ENCODE data around the gene VRK1.

- TF ChIP-seq CTCF (conservative IDR thresholded peaks at IDR 0.05; ENCODE audit: low read depth, low read length) (no peak), EZH2 (IDR thresholded peaks at IDR 0.05; ENCODE audit: low read length, unreplicated experiment) (no peak)
Measured at GRCh38 chr14:96847451-96847850, 50.3 kb downstream of the VRK1 start.

All from PC-3 (cell line).